OCI-LY7 (cell line): ENCODE results near the gene TTC34. TPM values are rescaled to one million over a fixed set of nuclear protein-coding genes. Genes with fewer than 3 reads are reported as not detected.

Experiments used
- BruUV-seq: library from RNA; stranded (reverse); fragments of 400-500 nt; replicated peaks from 2 replicates; lab custom pipeline; 2021; lab: Mats Ljungman, UMichigan
- CTCF ChIA-PET: fragments of 300-600 bp; sonication (Branson Sonifier 250); formaldehyde crosslinking; loops from one replicate; lab custom pipeline; 2022; ENCODE audit warnings: antibody characterized with exemption; ENCODE audit not compliant: unreplicated experiment; lab: Charles Lee
- POLR2A ChIA-PET: fragments of 300-600 bp; sonication (Branson Sonifier 250); formaldehyde crosslinking; loops from one replicate; lab custom pipeline; 2022; ENCODE audit warnings: antibody characterized with exemption; lab: Charles Lee
- DNase-seq: peaks from one replicate; pipeline ENCODE4 v3.0.0-alpha.2; 2015; ENCODE audit warnings: low spot score
- H2AFZ ChIP-seq: fragments of 200-600 bp; sonication (generic), shearing (Covaris generic); 2 replicates; pipeline ENCODE4 v1.6.1; 2014; ENCODE audit warnings: mild to moderate bottlenecking, antibody characterized with exemption, low read length, moderate library complexity
- H3K27ac ChIP-seq: fragments of 200-600 bp; sonication (generic); 2 replicates; pipeline ENCODE4 v1.5.1; 2014; ENCODE audit warnings: mixed run types, low read depth, mild to moderate bottlenecking, moderate library complexity, low read length, inconsistent platforms; ENCODE audit not compliant: poor library complexity, severe bottlenecking
- H3K36me3 ChIP-seq: fragments of 200-600 bp; sonication (generic); 2 replicates; pipeline ENCODE4 v1.6.1; 2014; ENCODE audit warnings: mild to moderate bottlenecking, antibody characterized with exemption, low read length, moderate library complexity, mixed read lengths; ENCODE audit not compliant: insufficient read depth
- H3K4me1 ChIP-seq: fragments of 200-600 bp; sonication (generic); 2 replicates; pipeline ENCODE4 v1.5.1; 2014; ENCODE audit warnings: mild to moderate bottlenecking, low read length; ENCODE audit not compliant: insufficient read depth, poor library complexity, severe bottlenecking
- H3K4me2 ChIP-seq: fragments of 200-600 bp; sonication (generic); 2 replicates; pipeline ENCODE4 v1.6.1; 2014; ENCODE audit warnings: mild to moderate bottlenecking, low read length
- H3K4me3 ChIP-seq: fragments of 200-600 bp; sonication (generic); 2 replicates; pipeline ENCODE4 v1.5.1; 2014; ENCODE audit warnings: mild to moderate bottlenecking, low read depth, low read length; ENCODE audit not compliant: poor library complexity, severe bottlenecking
- H3K79me2 ChIP-seq: fragments of 200-600 bp; sonication (generic); 2 replicates; pipeline ENCODE4 v1.6.1; 2016; ENCODE audit warnings: low read depth, mild to moderate bottlenecking, low read length, moderate library complexity, mixed read lengths; ENCODE audit not compliant: insufficient read depth
- H3K9me2 ChIP-seq: fragments of 200-600 bp; sonication (generic); 2 replicates; pipeline ENCODE4 v1.6.1; 2016; ENCODE audit warnings: mild to moderate bottlenecking, low read length, mixed read lengths; ENCODE audit not compliant: insufficient read depth
- H3K9me3 ChIP-seq: fragments of 200-600 bp; sonication (generic); 2 replicates; pipeline ENCODE4 v1.6.1; 2014; ENCODE audit warnings: mild to moderate bottlenecking, mixed run types, low read length, mixed read lengths
- H4K20me1 ChIP-seq: fragments of 200-600 bp; sonication (generic); 2 replicates; pipeline ENCODE4 v1.6.1; 2014; ENCODE audit warnings: mild to moderate bottlenecking, antibody characterized with exemption, low read length, moderate library complexity, mixed read lengths; ENCODE audit not compliant: insufficient read depth
- CTCF ChIP-seq: fragments of 200-600 bp; sonication (generic); conservative IDR thresholded peaks from 2 replicates; pipeline ENCODE4 v1.5.1; 2014; ENCODE audit warnings: mild to moderate bottlenecking, antibody characterized with exemption, low read length, moderate library complexity, mixed read lengths
- EZH2phosphoT487 ChIP-seq: fragments of 200-600 bp; sonication (generic); IDR thresholded peaks from 2 replicates; pipeline ENCODE4 v1.6.1; 2018; ENCODE audit warnings: low read depth, borderline replicate concordance, mild to moderate bottlenecking, mixed run types, antibody characterized with exemption, low read length, moderate library complexity, mixed read lengths
- intact Hi-C: fragments of 100-400 bp; cut with micrococcal nuclease; formaldehyde crosslinking; loops from one replicate; pipeline ENCODE4 v1.10.0; 2022; ENCODE audit not compliant: unreplicated experiment
- total RNA-seq, 2 experiments: library from RNA; depleted of rRNA in 1 of 2; stranded (reverse); fragments of >200 nt in 1 of 2; shearing (Covaris generic) in 1 of 2; gene quantifications; 2 replicates each; pipeline ENCODE4 v1.2.3, GENCODE V29; 2014 to 2022

Gene TTC34
- total RNA-seq, 2 experiments from 2014 or later, result 1.1 to 2.2 TPM

- intact Hi-C loops, result no loop called here
Observed at GRCh38 chr1:2828586-2829250, 27.2 kb upstream of the TTC34 start.

GRCh38 chr1:2826736-2827292 lies 25.3 kb upstream of the TTC34 start:
- no peak overlapping the region for H2AFZ ChIP-seq
- TF ChIP-seq CTCF (no peak), EZH2phosphoT487 (no peak)
- H3K79me2 ChIP-seq, result no peaks in the 10 kb centered on the region
- no TSS peak for BruUV-seq
- no peaks in the 10 kb centered on the region for H3K9me3 ChIP-seq
- no peaks in the 10 kb centered on the region for H3K9me2 ChIP-seq
- no peaks in the 10 kb centered on the region for H4K20me1 ChIP-seq
- no peak overlapping the region for H3K4me2 ChIP-seq
- intact Hi-C loops, result no loop called here
- no peak for DNase-seq
- POLR2A ChIA-PET, result no interaction called here
- H3K27ac ChIP-seq, result no peak overlapping the region
- CTCF ChIA-PET, result no interaction called here
- no peak overlapping the region for H3K4me3 ChIP-seq
- no peaks in the 10 kb centered on the region for H3K4me1 ChIP-seq
- no peaks in the 10 kb centered on the region for H3K36me3 ChIP-seq

More at GRCh38 chr1:2828586-2829250, 27.2 kb upstream of the TTC34 start:
- Histone ChIP-seq H3K4me3 (no peak overlapping the region), H3K9me2 (no peaks in the 10 kb centered on the region), H3K79me2 (no peaks in the 10 kb centered on the region), H3K4me1 (no peaks in the 10 kb centered on the region), H2AFZ (no peak overlapping the region), H3K27ac (no peak overlapping the region), H3K4me2 (no peak overlapping the region), H4K20me1 (no peaks in the 10 kb centered on the region), H3K9me3 (no peaks in the 10 kb centered on the region), H3K36me3 (no peaks in the 10 kb centered on the region)
- no TSS peak for BruUV-seq
- TF ChIP-seq CTCF (no peak), EZH2phosphoT487 (no peak)
- DNase-seq, result no peak
- ChIA-PET POLR2A (no interaction called here), CTCF (no interaction called here)

- Histone ChIP-seq H4K20me1 (no peaks in the 10 kb centered on the region), H3K36me3 (no peaks in the 10 kb centered on the region), H3K9me2 (no peaks in the 10 kb centered on the region), H3K4me1 (no peaks in the 10 kb centered on the region), H3K27ac (no peak overlapping the region), H3K4me2 (no peak overlapping the region), H3K4me3 (no peak overlapping the region), H3K9me3 (no peaks in the 10 kb centered on the region), H2AFZ (no peak overlapping the region), H3K79me2 (no peaks in the 10 kb centered on the region)
- TF ChIP-seq EZH2phosphoT487, result no peak
- TF ChIP-seq CTCF, result no peak
- ChIA-PET POLR2A (no interaction called here), CTCF (no interaction called here)
- BruUV-seq, result no TSS peak
- no peak for DNase-seq
- intact Hi-C loops, result no loop called here
Observed at GRCh38 chr1:2826316-2826715, 24.8 kb upstream of the TTC34 start.
